Measurements from ENCODE around the gene DHRS11. TPM values are rescaled to one million over a fixed set of nuclear protein-coding genes. Genes with fewer than 3 reads are reported as not detected.

DHRS11 gene
- total RNA-seq, 1 donor from 2014 or later: 13.4 TPM

- Mint-ChIP-seq H3K4me3 (ENCODE audit: unreplicated experiment) (no peak overlapping the region), H3K27ac (ENCODE audit: unreplicated experiment) (no peak overlapping the region), H3K36me3 (ENCODE audit: unreplicated experiment) (no peaks in the 10 kb centered on the region), H3K4me1 (ENCODE audit: low read depth, unreplicated experiment) (peaks cover 6% of the 10 kb centered on the region), H3K27me3 (ENCODE audit: unreplicated experiment) (peaks cover 7% of the 10 kb centered on the region), H3K9me3 (ENCODE audit: unreplicated experiment) (peaks cover 3% of the 10 kb centered on the region)
- TF ChIP-seq CTCF (IDR thresholded peaks at IDR 0.05; ENCODE audit: partially characterized antibody, unreplicated experiment): no peak
- no peak for DNase-seq
Observed at GRCh38 chr17:36612323-36612722, 20.6 kb downstream of the DHRS11 start.

- Mint-ChIP-seq H3K27me3 (ENCODE audit: unreplicated experiment) (peaks cover 7% of the 10 kb centered on the region), H3K27ac (ENCODE audit: unreplicated experiment) (no peak overlapping the region), H3K4me1 (ENCODE audit: low read depth, unreplicated experiment) (peaks cover 3% of the 10 kb centered on the region), H3K36me3 (ENCODE audit: unreplicated experiment) (no peaks in the 10 kb centered on the region), H3K4me3 (ENCODE audit: unreplicated experiment) (no peak overlapping the region), H3K9me3 (ENCODE audit: unreplicated experiment) (peaks cover 3% of the 10 kb centered on the region)
- TF ChIP-seq CTCF (IDR thresholded peaks at IDR 0.05; ENCODE audit: partially characterized antibody, unreplicated experiment): no peak
- DNase-seq: no peak
Observed at GRCh38 chr17:36613155-36613554, 21.5 kb downstream of the DHRS11 start.

GRCh38 chr17:36614081-36614480 lies 22.4 kb downstream of the DHRS11 start:
- no peak for TF ChIP-seq CTCF (IDR thresholded peaks at IDR 0.05; ENCODE audit: partially characterized antibody, unreplicated experiment)
- Mint-ChIP-seq H3K36me3 (ENCODE audit: unreplicated experiment) (no peaks in the 10 kb centered on the region), H3K9me3 (ENCODE audit: unreplicated experiment) (peaks cover 3% of the 10 kb centered on the region), H3K27ac (ENCODE audit: unreplicated experiment) (no peak overlapping the region), H3K4me3 (ENCODE audit: unreplicated experiment) (no peak overlapping the region), H3K4me1 (ENCODE audit: low read depth, unreplicated experiment) (peaks cover 3% of the 10 kb centered on the region), H3K27me3 (ENCODE audit: unreplicated experiment) (peaks cover 7% of the 10 kb centered on the region)
- no peak for DNase-seq

- TF ChIP-seq CTCF (IDR thresholded peaks at IDR 0.05; ENCODE audit: partially characterized antibody, unreplicated experiment): no peak
- no peak overlapping the region for H3K4me3 Mint-ChIP-seq (ENCODE audit: unreplicated experiment)
- H3K9me3 Mint-ChIP-seq (ENCODE audit: unreplicated experiment): peaks cover 3% of the 10 kb centered on the region
- no peak for DNase-seq
- peaks cover 7% of the 10 kb centered on the region for H3K27me3 Mint-ChIP-seq (ENCODE audit: unreplicated experiment)
- H3K27ac Mint-ChIP-seq (ENCODE audit: unreplicated experiment): no peak overlapping the region
- H3K36me3 Mint-ChIP-seq (ENCODE audit: unreplicated experiment): no peaks in the 10 kb centered on the region
- peaks cover 3% of the 10 kb centered on the region for H3K4me1 Mint-ChIP-seq (ENCODE audit: low read depth, unreplicated experiment)
Observed at GRCh38 chr17:36614933-36615332, 23.3 kb downstream of the DHRS11 start.

- H3K27me3 Mint-ChIP-seq (ENCODE audit: unreplicated experiment): peaks cover 7% of the 10 kb centered on the region
- no peak overlapping the region for H3K4me3 Mint-ChIP-seq (ENCODE audit: unreplicated experiment)
- no peaks in the 10 kb centered on the region for H3K36me3 Mint-ChIP-seq (ENCODE audit: unreplicated experiment)
- H3K9me3 Mint-ChIP-seq (ENCODE audit: unreplicated experiment): peaks cover 3% of the 10 kb centered on the region
- H3K27ac Mint-ChIP-seq (ENCODE audit: unreplicated experiment): no peak overlapping the region
- H3K4me1 Mint-ChIP-seq (ENCODE audit: low read depth, unreplicated experiment): peaks cover 3% of the 10 kb centered on the region
- no peak for DNase-seq
- no peak for TF ChIP-seq CTCF (IDR thresholded peaks at IDR 0.05; ENCODE audit: partially characterized antibody, unreplicated experiment)
Observed at GRCh38 chr17:36616061-36617029, 24.7 kb downstream of the DHRS11 start.

All from glutamatergic neuron (in vitro differentiated cells).